ENCODE measurements around the gene CTDP1. TPM values are rescaled to one million over a fixed set of nuclear protein-coding genes. Genes with fewer than 3 reads are reported as not detected.

Gene CTDP1
- total and polyA plus RNA-seq, 2 experiments from 2014 or later = 20.4 to 20.6 TPM

DNA sequence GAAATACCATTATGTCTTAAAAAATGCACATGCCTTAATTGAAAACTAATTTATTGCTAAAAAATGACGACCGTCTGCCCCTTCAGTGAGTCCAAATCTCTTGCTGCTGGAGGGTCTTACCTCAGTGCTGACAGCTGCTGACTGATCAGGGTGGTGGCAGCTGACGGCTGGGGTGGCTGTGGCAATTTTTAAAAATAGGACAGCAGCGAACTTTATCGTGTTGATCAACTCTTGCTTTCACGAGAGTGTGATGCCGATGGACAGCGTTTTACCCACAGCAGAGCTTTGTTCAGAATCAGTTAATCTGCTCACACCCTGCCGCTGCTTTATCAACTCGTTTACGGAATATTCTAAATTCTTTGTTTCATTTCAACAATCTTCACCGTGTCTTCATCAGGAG lies 21.2 kb upstream of the CTDP1 start:
- no peak overlapping the region for H3K27ac ChIP-seq
- DNase-seq (ENCODE audit: low spot score) = no peak
- 81% methylated on average over 12 of the region's 12 CpGs for WGBS (ENCODE audit: low lambda C conversion rate, missing lambda C conversion rate)
- H3K4me2 ChIP-seq = no peak overlapping the region
- peaks cover 7% of the 10 kb centered on the region for H3K27me3 ChIP-seq
- TF ChIP-seq EZH2 (IDR thresholded peaks at IDR 0.05; ENCODE audit: borderline replicate concordance) (no peak), EZH2phosphoT487 (IDR thresholded peaks at IDR 0.05; ENCODE audit: low read depth, severe bottlenecking, unreplicated experiment) (no peak)
- TF ChIP-seq, protein P1, sequence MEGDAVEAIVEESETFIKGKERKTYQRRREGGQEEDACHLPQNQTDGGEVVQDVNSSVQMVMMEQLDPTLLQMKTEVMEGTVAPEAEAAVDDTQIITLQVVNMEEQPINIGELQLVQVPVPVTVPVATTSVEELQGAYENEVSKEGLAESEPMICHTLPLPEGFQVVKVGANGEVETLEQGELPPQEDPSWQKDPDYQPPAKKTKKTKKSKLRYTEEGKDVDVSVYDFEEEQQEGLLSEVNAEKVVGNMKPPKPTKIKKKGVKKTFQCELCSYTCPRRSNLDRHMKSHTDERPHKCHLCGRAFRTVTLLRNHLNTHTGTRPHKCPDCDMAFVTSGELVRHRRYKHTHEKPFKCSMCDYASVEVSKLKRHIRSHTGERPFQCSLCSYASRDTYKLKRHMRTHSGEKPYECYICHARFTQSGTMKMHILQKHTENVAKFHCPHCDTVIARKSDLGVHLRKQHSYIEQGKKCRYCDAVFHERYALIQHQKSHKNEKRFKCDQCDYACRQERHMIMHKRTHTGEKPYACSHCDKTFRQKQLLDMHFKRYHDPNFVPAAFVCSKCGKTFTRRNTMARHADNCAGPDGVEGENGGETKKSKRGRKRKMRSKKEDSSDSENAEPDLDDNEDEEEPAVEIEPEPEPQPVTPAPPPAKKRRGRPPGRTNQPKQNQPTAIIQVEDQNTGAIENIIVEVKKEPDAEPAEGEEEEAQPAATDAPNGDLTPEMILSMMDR (IDR thresholded peaks at IDR 0.05; ENCODE audit: poor library complexity) = no peak
- H2AFZ ChIP-seq = no peak overlapping the region
- H4K20me1 ChIP-seq (ENCODE audit: insufficient read depth, poor library complexity, severe bottlenecking) = no peaks in the 10 kb centered on the region
- H3K79me2 ChIP-seq = no peaks in the 10 kb centered on the region
- no peaks in the 10 kb centered on the region for H3K4me1 ChIP-seq (ENCODE audit: insufficient read depth)
- H3K9me2 ChIP-seq (replicated peaks; ENCODE audit: insufficient read depth) = no peaks in the 10 kb centered on the region
- no peak overlapping the region for H3K4me3 ChIP-seq
- H3K36me3 ChIP-seq (replicated peaks; ENCODE audit: insufficient read depth, low read depth) = no peaks in the 10 kb centered on the region
- no peaks in the 10 kb centered on the region for H3K9me3 ChIP-seq (ENCODE audit: low read depth)

DNA sequence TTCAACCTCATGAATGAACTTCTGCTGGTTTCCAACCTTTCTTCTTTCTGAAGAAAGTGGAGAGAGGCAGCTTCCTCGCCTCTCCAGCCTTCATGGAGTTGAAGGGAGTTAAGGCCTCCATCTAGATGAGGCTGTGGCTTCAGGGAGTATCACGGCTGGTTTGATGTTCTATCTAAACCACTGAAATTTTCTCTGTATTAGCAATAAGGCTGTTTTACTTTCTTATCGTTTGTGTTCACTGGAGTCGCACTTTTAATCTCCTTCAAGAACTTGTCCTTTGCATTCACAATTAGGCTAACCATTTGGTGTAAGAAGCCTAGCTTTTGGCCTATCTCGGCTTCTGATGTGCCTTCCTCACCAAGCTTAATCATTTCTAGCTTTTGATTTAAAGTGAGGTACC lies 19.9 kb upstream of the CTDP1 start:
- WGBS (ENCODE audit: low lambda C conversion rate, missing lambda C conversion rate) = 92% methylated on average over 5 of the region's 5 CpGs
- H3K36me3 ChIP-seq (replicated peaks; ENCODE audit: insufficient read depth, low read depth) = no peaks in the 10 kb centered on the region
- H3K27ac ChIP-seq = no peak overlapping the region
- no peak for TF ChIP-seq EZH2 (IDR thresholded peaks at IDR 0.05; ENCODE audit: borderline replicate concordance)
- TF ChIP-seq, protein P1 (IDR thresholded peaks at IDR 0.05; ENCODE audit: poor library complexity) = no peak
- TF ChIP-seq EZH2phosphoT487 (IDR thresholded peaks at IDR 0.05; ENCODE audit: low read depth, severe bottlenecking, unreplicated experiment) = no peak
- H2AFZ ChIP-seq = no peak overlapping the region
- H3K9me3 ChIP-seq (ENCODE audit: low read depth) = no peaks in the 10 kb centered on the region
- H3K4me2 ChIP-seq = no peak overlapping the region
- no peak overlapping the region for H3K4me3 ChIP-seq
- H3K79me2 ChIP-seq = no peaks in the 10 kb centered on the region
- peaks cover 7% of the 10 kb centered on the region for H3K27me3 ChIP-seq
- DNase-seq (ENCODE audit: low spot score) = no peak
- H3K4me1 ChIP-seq (ENCODE audit: insufficient read depth) = no peaks in the 10 kb centered on the region
- no peaks in the 10 kb centered on the region for H4K20me1 ChIP-seq (ENCODE audit: insufficient read depth, poor library complexity, severe bottlenecking)
- H3K9me2 ChIP-seq (replicated peaks; ENCODE audit: insufficient read depth) = no peaks in the 10 kb centered on the region

DNA sequence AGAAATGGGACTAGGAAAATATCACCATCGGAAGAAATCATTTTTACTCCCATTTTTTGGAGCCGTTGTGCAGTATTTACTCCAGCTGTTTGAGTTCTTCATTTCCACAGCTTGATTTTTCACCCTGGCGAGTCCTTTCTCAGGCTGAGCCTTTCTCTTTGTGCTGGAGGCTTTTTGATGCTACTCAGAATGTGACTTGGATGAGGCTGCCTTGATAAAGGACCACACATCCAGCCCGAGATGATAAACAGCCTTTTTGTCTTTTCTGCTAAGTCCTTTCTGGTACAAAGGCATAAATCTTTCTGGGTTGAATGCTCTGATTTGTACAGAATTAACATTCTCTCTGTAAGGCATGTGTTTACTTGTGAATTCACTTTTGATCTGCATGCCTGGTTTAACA lies 17.6 kb upstream of the CTDP1 start:
- Histone ChIP-seq H2AFZ (no peak overlapping the region), H3K27ac (no peak overlapping the region), H3K4me2 (no peak overlapping the region), H3K9me2 (replicated peaks; ENCODE audit: insufficient read depth) (no peaks in the 10 kb centered on the region), H3K4me3 (no peak overlapping the region), H4K20me1 (ENCODE audit: insufficient read depth, poor library complexity, severe bottlenecking) (no peaks in the 10 kb centered on the region), H3K27me3 (peaks cover 7% of the 10 kb centered on the region), H3K79me2 (no peaks in the 10 kb centered on the region), H3K4me1 (ENCODE audit: insufficient read depth) (no peaks in the 10 kb centered on the region), H3K9me3 (ENCODE audit: low read depth) (no peaks in the 10 kb centered on the region), H3K36me3 (replicated peaks; ENCODE audit: insufficient read depth, low read depth) (no peaks in the 10 kb centered on the region)
- WGBS (ENCODE audit: low lambda C conversion rate, missing lambda C conversion rate) = 71% methylated on average over 4 of the region's 4 CpGs
- no peak for DNase-seq (ENCODE audit: low spot score)
- TF ChIP-seq, protein P1 (IDR thresholded peaks at IDR 0.05; ENCODE audit: poor library complexity) = no peak
- no peak for TF ChIP-seq EZH2phosphoT487 (IDR thresholded peaks at IDR 0.05; ENCODE audit: low read depth, severe bottlenecking, unreplicated experiment)

DNA sequence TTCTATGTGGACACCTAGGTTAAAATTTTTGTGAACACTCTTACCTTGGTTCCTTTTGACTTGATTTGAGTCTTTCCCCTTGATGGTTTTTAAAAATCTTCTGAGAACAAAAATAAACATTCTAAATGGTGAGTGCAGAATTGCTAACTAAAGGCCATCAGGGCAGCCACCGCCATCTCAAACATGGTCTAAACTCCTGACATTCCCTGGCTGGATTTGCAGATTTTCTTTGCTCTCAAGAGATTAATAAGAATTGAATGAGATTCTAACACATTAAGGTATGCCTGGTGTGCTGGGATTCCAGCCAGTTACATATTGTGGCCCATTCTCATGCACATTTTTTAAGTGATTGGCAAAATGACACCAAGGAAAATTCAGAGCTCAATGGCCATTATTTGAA lies 17.2 kb upstream of the CTDP1 start:
- H3K9me3 ChIP-seq (ENCODE audit: low read depth) = no peaks in the 10 kb centered on the region
- TF ChIP-seq EZH2 (IDR thresholded peaks at IDR 0.05; ENCODE audit: borderline replicate concordance) = no peak
- TF ChIP-seq EZH2phosphoT487 (IDR thresholded peaks at IDR 0.05; ENCODE audit: low read depth, severe bottlenecking, unreplicated experiment) = no peak
- TF ChIP-seq, protein P1 (IDR thresholded peaks at IDR 0.05; ENCODE audit: poor library complexity) = no peak
- no peak for DNase-seq (ENCODE audit: low spot score)
- no peak overlapping the region for H3K4me3 ChIP-seq
- H3K27ac ChIP-seq = no peak overlapping the region
- no peak overlapping the region for H3K4me2 ChIP-seq
- H3K4me1 ChIP-seq (ENCODE audit: insufficient read depth) = no peaks in the 10 kb centered on the region
- no peaks in the 10 kb centered on the region for H3K79me2 ChIP-seq
- H3K9me2 ChIP-seq (replicated peaks; ENCODE audit: insufficient read depth) = no peaks in the 10 kb centered on the region
- H2AFZ ChIP-seq = no peak overlapping the region
- peaks cover 7% of the 10 kb centered on the region for H3K27me3 ChIP-seq
- no peaks in the 10 kb centered on the region for H4K20me1 ChIP-seq (ENCODE audit: insufficient read depth, poor library complexity, severe bottlenecking)
- WGBS (ENCODE audit: low lambda C conversion rate, missing lambda C conversion rate) = 83% methylated on average over 1 of the region's 1 CpG
- no peaks in the 10 kb centered on the region for H3K36me3 ChIP-seq (replicated peaks; ENCODE audit: insufficient read depth, low read depth)

All from hepatocyte (in vitro differentiated cells).